K562 (cell line): ENCODE data around the gene ATL1. TPM values are rescaled to one million over a fixed set of nuclear protein-coding genes. Genes with fewer than 3 reads are reported as not detected.

Source experiments
- ATAC-seq: fragments of 200-7000 bp; cut with Tn5 transposase; 3 replicates; pipeline ENCODE4 v1.9.1; 2020; ENCODE audit warnings: moderate library complexity
- BruUV-seq: library from RNA; stranded (reverse); fragments of 400-500 nt; replicated peaks from 2 replicates; lab custom pipeline; 2021; lab: Mats Ljungman, UMichigan
- CTCF ChIA-PET: fragments of 300-600 bp; formaldehyde crosslinking; extraction: SDS; loops from one replicate; lab custom pipeline; 2021; ENCODE audit warnings: low intra/inter-chr PET ratio; lab: Yijun Ruan, JAX
- POLR2A ChIA-PET: fragments of 300-600, 350-650 bp; sonication (Branson Sonifier 250); formaldehyde crosslinking; extraction: SDS; loops from one replicate; lab custom pipeline; 2021; ENCODE audit warnings: antibody characterized with exemption, inconsistent platforms; lab: Yijun Ruan, JAX
- DNase-seq, 4 experiments: peaks; one replicate each; pipeline versions ENCODE4 v3.0.0 to v3.0.0-alpha.2; 2011 to 2018; ENCODE audit warnings: low spot score in 3 of 4, mixed read lengths in 3 of 4; ENCODE audit errors: extremely low read depth in 1 of 4
- FAIRE-seq: peaks from 2 replicates; lab custom pipeline; 2011; peaks lifted over from hg19 to GRCh38; lab: Jason Lieb, UNC
- H2AFZ ChIP-seq: 2 replicates; pipeline ENCODE4 v1.6.0; 2011; ENCODE audit warnings: low read depth, low read length, control low read depth, inconsistent platforms
- H3K27ac ChIP-seq: fragments of 200-600 bp; 3 replicates; pipeline ENCODE4 v1.8.0; 2011; ENCODE audit warnings: low read depth, mild to moderate bottlenecking, control low read depth, inconsistent platforms, low read length, moderate library complexity, mixed read lengths; ENCODE audit errors: extremely low read depth
- H3K27me3 ChIP-seq, 2 experiments: fragments of 300-600 bp in 1 of 2; 2 replicates in 1 of 2; 3 replicates in 1 of 2; pipeline versions ENCODE4 v1.6.0 to v1.8.0; 2011; ENCODE audit warnings: inconsistent platforms in 2 of 2, low read length in 2 of 2, mild to moderate bottlenecking in 1 of 2, mixed read lengths in 1 of 2, moderate library complexity in 1 of 2; ENCODE audit not compliant: control insufficient read depth in 2 of 2, insufficient read depth in 2 of 2
- H3K36me3 ChIP-seq: fragments of 300-600 bp; 3 replicates; pipeline ENCODE4 v1.8.0; 2011; ENCODE audit warnings: mild to moderate bottlenecking, low read length, inconsistent platforms; ENCODE audit not compliant: control insufficient read depth, insufficient read depth
- H3K4me1 ChIP-seq, 2 experiments: fragments of 200-600 bp in 1 of 2; replicated peaks in 1 of 2; 2 replicates in 1 of 2; 3 replicates in 1 of 2; pipeline versions ENCODE4 v1.5.1 to v1.8.0; 2011; ENCODE audit warnings: inconsistent platforms in 2 of 2, low read length in 2 of 2, mild to moderate bottlenecking in 1 of 2, mixed read lengths in 1 of 2, moderate library complexity in 1 of 2; ENCODE audit not compliant: control insufficient read depth in 2 of 2, insufficient read depth in 2 of 2
- H3K4me2 ChIP-seq: 2 replicates; pipeline ENCODE4 v1.6.1; 2011; ENCODE audit warnings: low read length, control low read depth, inconsistent platforms, mixed read lengths; ENCODE audit not compliant: insufficient read depth
- H3K4me3 ChIP-seq: fragments of 200-600 bp; sonication (generic), shearing (Covaris generic); 2 replicates; pipeline ENCODE4 v1.5.1; 2016; ENCODE audit warnings: control low read depth, inconsistent platforms
- H3K79me2 ChIP-seq: fragments of 200-600 bp; 3 replicates; pipeline ENCODE4 v1.8.0; 2011; ENCODE audit warnings: low read length, inconsistent platforms; ENCODE audit not compliant: control insufficient read depth, insufficient read depth
- H3K9ac ChIP-seq, 2 experiments: 2 replicates each; pipeline versions ENCODE4 v1.6.0 to v1.6.1; 2011; ENCODE audit warnings: low read depth in 2 of 2, low read length in 2 of 2, control low read depth in 1 of 2, inconsistent platforms in 1 of 2, mild to moderate bottlenecking in 1 of 2, mixed read lengths in 1 of 2; ENCODE audit not compliant: insufficient read depth in 1 of 2
- H3K9me1 ChIP-seq: one replicate; pipeline ENCODE4 v1.6.0; 2011; ENCODE audit warnings: inconsistent platforms, mild to moderate bottlenecking, low read length, moderate library complexity; ENCODE audit not compliant: control insufficient read depth, insufficient read depth
- H3K9me3 ChIP-seq: replicated peaks from 2 replicates; pipeline ENCODE4 v1.5.1; 2011; ENCODE audit warnings: low read depth, low read length, inconsistent platforms; ENCODE audit not compliant: control insufficient read depth, insufficient read depth
- H4K20me1 ChIP-seq: replicated peaks from 2 replicates; pipeline ENCODE4 v1.6.1; 2011; ENCODE audit warnings: low read length, inconsistent platforms, mixed read lengths; ENCODE audit not compliant: control insufficient read depth, insufficient read depth
- BRF1 ChIP-seq: IDR thresholded peaks from 3 replicates; pipeline ENCODE4 v1.6.1; 2011; ENCODE audit warnings: borderline replicate concordance, mild to moderate bottlenecking; ENCODE audit not compliant: insufficient read length; ENCODE audit errors: extremely low read depth
- CREBBP ChIP-seq: IDR thresholded peaks from one replicate; pipeline ENCODE4 v1.6.1; 2012; ENCODE audit warnings: low read depth, mild to moderate bottlenecking, control low read depth, inconsistent platforms, low read length
- ESRRB ChIP-seq: fragments of 250-450 bp; sonication (Bioruptor Pico); IDR thresholded peaks from 2 replicates; pipeline ENCODE4 v1.5.0; 2020; ENCODE audit warnings: mild to moderate bottlenecking, moderate library complexity, borderline replicate concordance
- HMG20A ChIP-seq: fragments of 450-650 bp; formaldehyde crosslinking; conservative IDR thresholded peaks from 2 replicates; pipeline ENCODE4 v1.4.0; 2020; ENCODE audit warnings: mild to moderate bottlenecking, mixed read lengths
- U2AF2 ChIP-seq: fragments of 200-400 bp; formaldehyde crosslinking; optimal IDR thresholded peaks from 2 replicates; pipeline ENCODE3; 2017; ENCODE audit warnings: low read depth, mild to moderate bottlenecking, low read length
- ZNF224 ChIP-seq: sonication (generic); formaldehyde crosslinking; IDR thresholded peaks from 2 replicates; pipeline ENCODE4 v1.8.0; 2022; ENCODE audit warnings: mild to moderate bottlenecking, missing genetic modification reagents
- ZNF232 ChIP-seq: sonication (generic); formaldehyde crosslinking; IDR thresholded peaks from 2 replicates; pipeline ENCODE4 v1.8.0; 2022; ENCODE audit warnings: mild to moderate bottlenecking, missing genetic modification reagents
- WGBS: fragments of 100-300 bp; shearing (Covaris generic); methylation state at CpG from one replicate; pipeline ENCODE4 v1.1.6; 2016; ENCODE audit warnings: low coverage, mixed read lengths; ENCODE audit not compliant: insufficient coverage; ENCODE audit errors: missing lambda C conversion rate; 5-methylcytosine and 5-hydroxymethylcytosine counted together
- in situ Hi-C: fragments of 300-500 bp; cut with MboI; formaldehyde crosslinking; loops from 4 replicates; pipeline ENCODE4 v1.15.0; 2018; ENCODE audit warnings: inconsistent platforms, mixed read lengths
- intact Hi-C: fragments of 100-400 bp; cut with micrococcal nuclease; formaldehyde crosslinking; loops from 2 replicates; pipeline ENCODE4 v1.14.2; 2022
- polyA plus RNA-seq, 8 experiments: library from polyadenylated mRNA; depleted of rRNA in 4 of 8; stranded (reverse) in 5 of 8; unstranded in 3 of 8; fragments of >200 nt; fragmentation: Nextera tagmentation in 2 of 8; fragmentation: Illumina TruSeq in 1 of 8; extraction: Ambion mirVana in 2 of 8; extraction: Trizol in 1 of 8; gene quantifications; 2 replicates each; pipeline versions ENCODE4 v1.2.1 to v1.2.3, GENCODE V29; 2011 to 2014; ENCODE audit warnings: inconsistent platforms in 1 of 8, missing spikeins in 1 of 8
- total RNA-seq, 7 experiments: library from RNA; depleted of rRNA in 6 of 7; stranded (reverse); fragments of >200 nt in 6 of 7; fragmentation: Illumina TruSeq in 2 of 7; extraction: Trizol in 2 of 7; gene quantifications; 2 replicates each; pipeline versions ENCODE4 v1.2.1 to v1.2.3, GENCODE V29; 2011 to 2021; ENCODE audit warnings: low replicate concordance in 1 of 7
- TF ChIP-seq, protein P1 (sequence below): sonication (generic); formaldehyde crosslinking; IDR thresholded peaks from 2 replicates; pipeline ENCODE4 v1.8.0; 2022; ENCODE audit warnings: missing genetic modification reagents, mild to moderate bottlenecking, moderate library complexity, borderline replicate concordance

ATL1 gene
- total and polyA plus RNA-seq, 9 of the 15 experiments (the other 6 are each of a cell fraction or from before 2014, with no cell fraction given) = 0.04 to 0.16 (median 0.07) TPM; not detected in 4

- Histone ChIP-seq H3K4me2 (peak overlapping the region; percentile 77), H2AFZ (no peak overlapping the region), H4K20me1 (0 out of 2 replicates have a peak, but pooled peaks cover 7% of the 10 kb centered on the region), H3K36me3 (peaks cover 16% of the 10 kb centered on the region; the same call in 2 of the 3 replicates), H3K9me1 (no peaks in the 10 kb centered on the region), H3K9ac (peak overlapping the region in 1 of 2 experiments; percentile 73; a peak in 2 of 4 replicates), H3K27ac (no peak overlapping the region), H3K4me3 (peak overlapping the region; percentile 66), H3K4me1 (peaks cover 12 to 14% of the 10 kb centered on the region in 2 experiments; a peak in 4 of 5 replicates), H3K9me3 (no peaks in the 10 kb centered on the region), H3K27me3 (no peaks in the 10 kb centered on the region), H3K79me2 (peaks cover 67% of the 10 kb centered on the region)
- ChIA-PET POLR2A (interaction anchor here (0.9 kb wide), 1 partner anchor 16 kb away, joined by 3 read pairs; no protein-coding TSS in a partner anchor), CTCF (no interaction called here)
- 6% methylated on average over 1 of the region's 1 CpG for WGBS
- no TSS peak for BruUV-seq
- no peak for DNase-seq
- ATAC-seq = no peak
- FAIRE-seq = no peak
- intact Hi-C loops (loop anchor here (5.0 to 10.0 kb wide), 3 partner anchors 133 to 666 kb away; partner anchors contain the start of genes CDKL1 and VCPKMT), in situ Hi-C loops (loop anchor here (25.0 kb wide), 1 partner anchor 668 kb away; the partner anchor contains the start of gene NEMF)
- TF ChIP-seq HMG20A = no peak
- TF ChIP-seq BRF1 = no peak
- TF ChIP-seq U2AF2 = no peak
- TF ChIP-seq ESRRB (CRISPR knock-in tag) = no peak
- TF ChIP-seq, protein P1, sequence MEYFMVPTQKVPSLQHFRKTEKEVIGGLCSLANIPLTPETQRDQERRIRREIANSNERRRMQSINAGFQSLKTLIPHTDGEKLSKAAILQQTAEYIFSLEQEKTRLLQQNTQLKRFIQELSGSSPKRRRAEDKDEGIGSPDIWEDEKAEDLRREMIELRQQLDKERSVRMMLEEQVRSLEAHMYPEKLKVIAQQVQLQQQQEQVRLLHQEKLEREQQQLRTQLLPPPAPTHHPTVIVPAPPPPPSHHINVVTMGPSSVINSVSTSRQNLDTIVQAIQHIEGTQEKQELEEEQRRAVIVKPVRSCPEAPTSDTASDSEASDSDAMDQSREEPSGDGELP = no peak
- TF ChIP-seq ZNF232 = no peak
- TF ChIP-seq ZNF224 (CRISPR knock-in tag) = no peak
- no peak for TF ChIP-seq CREBBP
- TF ChIP-seq, all 486 proteins: peak for 0
Observed at GRCh38 chr14:50530358-50530757, 29.6 kb upstream of the ATL1 start.
